ENCODE measurements around the gene HABP2.

HABP2 gene

GRCh38 chr10:113621799-113622198, 68.9 kb downstream of the HABP2 start:
- in situ Hi-C loops (cut with HindIII; ENCODE audit: low sequenced_read_pairs), result no loop called here

GRCh38 chr10:113622831-113623230, 70.0 kb downstream of the HABP2 start:
- in situ Hi-C loops (cut with HindIII; ENCODE audit: low sequenced_read_pairs), result no loop called here

DNA sequence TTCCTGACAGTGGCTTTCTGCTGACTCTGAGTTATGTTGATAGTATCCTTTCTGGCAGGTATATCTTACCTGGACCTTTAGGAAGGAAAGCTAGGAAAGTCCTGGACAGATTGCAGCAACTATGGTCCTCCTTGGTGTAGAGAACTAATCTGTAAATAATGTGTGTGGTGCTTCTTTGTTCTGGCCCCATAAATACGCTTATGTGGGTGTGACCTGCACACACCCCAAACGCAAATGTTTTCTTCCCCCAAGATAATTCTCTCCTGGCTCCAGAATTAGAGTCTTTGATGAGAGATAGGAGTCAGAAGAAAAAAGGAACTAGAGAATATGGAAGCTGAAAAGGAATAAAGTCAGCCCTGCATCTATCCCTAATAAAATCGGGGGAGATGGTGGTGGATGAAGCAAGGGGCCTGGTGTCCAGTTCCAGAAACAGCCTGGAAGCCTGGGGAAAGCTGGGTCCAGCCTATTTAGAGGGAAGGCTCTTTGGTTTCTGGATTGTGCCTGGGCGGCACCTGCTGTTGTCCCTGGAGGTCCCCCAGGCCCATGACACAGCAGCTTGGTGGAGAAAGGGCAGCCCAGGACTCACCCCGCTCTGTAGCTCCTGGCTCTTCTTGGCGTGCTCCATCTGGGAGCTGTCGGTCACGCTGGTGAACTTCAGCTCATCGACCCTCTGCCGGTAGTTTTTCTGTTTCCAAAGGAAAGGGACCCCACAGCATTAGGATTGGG, 72.8 kb downstream of the HABP2 start:
- in situ Hi-C loops (cut with HindIII; ENCODE audit: low sequenced_read_pairs), result no loop called here

DNA sequence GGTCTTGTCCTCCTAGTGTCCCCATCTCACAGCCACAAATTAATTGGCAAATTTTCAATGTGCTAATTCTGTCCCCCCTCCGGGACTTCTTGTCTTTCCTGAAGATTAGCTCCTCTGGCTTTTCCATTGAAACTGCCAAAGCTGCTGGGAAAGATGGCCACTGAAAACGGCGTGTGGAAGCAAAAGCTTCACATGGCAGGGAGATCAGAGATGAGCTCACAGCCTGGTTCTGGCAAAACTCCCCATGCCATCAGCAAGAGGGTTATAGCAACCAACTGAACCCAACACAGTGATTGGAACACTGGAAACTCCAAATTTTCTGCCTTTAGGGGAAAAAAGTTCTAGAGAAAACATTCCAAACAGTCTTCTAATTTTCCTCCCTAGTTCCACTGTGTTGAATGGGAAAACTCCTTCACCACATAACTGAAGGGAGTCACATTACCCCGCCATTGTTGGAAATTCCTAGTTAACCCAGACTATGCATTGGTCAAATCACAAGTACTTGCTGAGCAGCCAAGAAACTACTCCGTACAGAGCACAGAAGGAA, 74.0 kb downstream of the HABP2 start:
- in situ Hi-C loops (cut with HindIII; ENCODE audit: low sequenced_read_pairs), result no loop called here

GRCh38 chr10:113627836-113628235, 75.0 kb downstream of the HABP2 start:
- in situ Hi-C loops (cut with HindIII; ENCODE audit: low sequenced_read_pairs), result no loop called here

GRCh38 chr10:113628607-113629153, 75.8 kb downstream of the HABP2 start:
- in situ Hi-C loops (cut with HindIII; ENCODE audit: low sequenced_read_pairs), result no loop called here

DNA sequence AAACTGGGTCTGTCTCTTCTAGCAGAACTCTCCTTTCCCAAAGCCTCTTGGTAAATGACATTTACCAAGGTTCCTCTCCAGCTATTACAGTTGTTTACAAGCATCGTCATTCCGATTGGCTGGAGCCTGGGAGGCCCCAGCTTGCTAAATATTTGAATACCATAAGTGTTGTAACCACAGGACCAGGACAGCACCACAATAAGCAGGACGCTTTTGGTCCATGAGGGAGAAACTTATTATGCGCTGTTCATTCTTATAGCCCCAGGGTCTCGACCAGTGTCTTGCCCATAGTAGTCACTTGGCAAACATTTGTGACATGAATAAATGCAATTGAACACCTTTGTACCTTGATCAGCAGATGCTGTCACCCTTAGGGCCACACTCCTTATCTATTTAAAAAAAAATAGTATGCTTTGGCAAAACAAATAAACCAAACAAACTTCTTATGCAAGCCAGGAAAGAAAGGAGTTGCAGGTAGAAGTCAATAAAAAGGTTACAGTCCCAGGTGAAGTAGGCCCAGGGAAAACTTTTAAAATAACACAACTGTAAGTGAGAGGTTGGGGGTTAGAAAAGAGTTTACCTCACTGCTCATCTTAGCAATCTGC, 78.2 kb downstream of the HABP2 start:
- in situ Hi-C loops (cut with HindIII; ENCODE audit: low sequenced_read_pairs), result no loop called here

GRCh38 chr10:113631684-113632367, 79.0 kb downstream of the HABP2 start:
- in situ Hi-C loops (cut with HindIII; ENCODE audit: low sequenced_read_pairs), result no loop called here

Data from endothelial cell of hepatic sinusoid (primary cell).